ENCODE data around the gene RPTN.

The RPTN gene

GRCh38 chr1:152110860-152111514 lies 48.0 kb downstream of the RPTN start:
- DNase-seq: peak; percentile 13

- peak; percentile 9 for DNase-seq
These were observed 48.6 kb downstream of the RPTN start for GRCh38 chr1:152110365-152110859.

- DNase-seq: no peak
These were observed 49.1 kb downstream of the RPTN start for GRCh38 chr1:152109998-152110294.

GRCh38 chr1:152109231-152109997 lies 49.6 kb downstream of the RPTN start:
- no peak for DNase-seq

- no peak for DNase-seq
These were observed 50.2 kb downstream of the RPTN start for GRCh38 chr1:152108882-152109222.

- no peak for DNase-seq
These were observed 50.8 kb downstream of the RPTN start for GRCh38 chr1:152107984-152108881.

GRCh38 chr1:152107031-152107983 lies 51.7 kb downstream of the RPTN start:
- no peak for DNase-seq

- DNase-seq: no peak
These were observed 54.2 kb downstream of the RPTN start for GRCh38 chr1:152104854-152105253.

Data from NCI-H2029 (cell line).